ENCODE data around the gene TUBD1.

- TF ChIP-seq ADNP (CRISPR knock-in tag; IDR thresholded peaks at IDR 0.05) (no peak), NBN (conservative IDR thresholded peaks at IDR 0.05) (no peak)
These were observed 14.8 kb downstream of the TUBD1 start for GRCh38 chr17:59877965-59878364.
